IMR-90 (cell line): ENCODE data around the gene CXorf65. TPM values are rescaled to one million over a fixed set of nuclear protein-coding genes. Genes with fewer than 3 reads are reported as not detected.

ENCODE experiments used
- ATAC-seq: fragments of 200-7000 bp; cut with Tn5 transposase; 2 replicates; pipeline ENCODE4 v1.9.1; 2020; ENCODE audit warnings: low read depth, mild to moderate bottlenecking, moderate library complexity
- BruUV-seq: library from RNA; stranded (reverse); fragments of 400-500 nt; replicated peaks from 2 replicates; lab custom pipeline; 2021; lab: Mats Ljungman, UMichigan
- CTCF ChIA-PET: fragments of 300-600 bp; formaldehyde crosslinking; extraction: SDS; loops from one replicate; lab custom pipeline; 2021; ENCODE audit warnings: antibody characterized with exemption; lab: Yijun Ruan, JAX
- POLR2A ChIA-PET: fragments of 300-600 bp; sonication (Branson Sonifier 250); formaldehyde crosslinking; loops from one replicate; lab custom pipeline; 2022; ENCODE audit warnings: antibody characterized with exemption; ENCODE audit not compliant: unreplicated experiment; lab: Charles Lee
- DNase-seq: peaks from one replicate; pipeline ENCODE4 v3.0.0; 2013
- H2AFZ ChIP-seq: replicated peaks from 2 replicates; pipeline ENCODE3; 2013; ENCODE audit warnings: low read length, mild to moderate bottlenecking; ENCODE audit not compliant: poor library complexity
- H2AK5ac ChIP-seq: 2 replicates; pipeline ENCODE4 v1.6.1; 2013; ENCODE audit warnings: low read depth, low read length, inconsistent platforms
- H2AK9ac ChIP-seq: replicated peaks from 2 replicates; pipeline ENCODE3; 2013; ENCODE audit warnings: mild to moderate bottlenecking, low read depth, low read length, moderate library complexity; ENCODE audit not compliant: poor library complexity
- H2BK120ac ChIP-seq: 2 replicates; pipeline ENCODE4 v1.6.1; 2013; ENCODE audit warnings: low read depth, low read length, inconsistent platforms
- H2BK15ac ChIP-seq: 3 replicates; pipeline ENCODE4 v1.6.1; 2013; ENCODE audit warnings: low read depth, low read length, inconsistent platforms
- H2BK20ac ChIP-seq: 2 replicates; pipeline ENCODE4 v1.6.1; 2013; ENCODE audit warnings: low read depth, mild to moderate bottlenecking, inconsistent platforms, low read length, moderate library complexity
- H2BK5ac ChIP-seq: 2 replicates; pipeline ENCODE4 v1.6.1; 2013; ENCODE audit warnings: mild to moderate bottlenecking, low read depth, low read length, inconsistent platforms; ENCODE audit not compliant: poor library complexity, severe bottlenecking
- H3K14ac ChIP-seq: replicated peaks from 2 replicates; pipeline ENCODE4 v1.6.1; 2013; ENCODE audit warnings: low read depth, low read length, inconsistent platforms
- H3K18ac ChIP-seq: 2 replicates; pipeline ENCODE4 v1.6.1; 2013; ENCODE audit warnings: low read depth, low read length, control low read depth
- H3K23ac ChIP-seq: 2 replicates; pipeline ENCODE4 v1.6.1; 2013; ENCODE audit warnings: low read depth, low read length, inconsistent platforms
- H3K27ac ChIP-seq: 2 replicates; pipeline ENCODE4 v1.5.1; 2013; ENCODE audit warnings: mild to moderate bottlenecking, control low read depth, low read length; ENCODE audit not compliant: insufficient read depth
- H3K27me3 ChIP-seq: 2 replicates; pipeline ENCODE4 v1.6.1; 2013; ENCODE audit warnings: low read length; ENCODE audit not compliant: control insufficient read depth, insufficient read depth
- H3K36me3 ChIP-seq: 2 replicates; pipeline ENCODE4 v1.6.1; 2013; ENCODE audit warnings: low read length, mixed read lengths; ENCODE audit not compliant: control insufficient read depth, insufficient read depth
- H3K4ac ChIP-seq: 2 replicates; pipeline ENCODE4 v1.6.1; 2013; ENCODE audit warnings: low read depth, low read length, inconsistent platforms
- H3K4me1 ChIP-seq: 2 replicates; pipeline ENCODE4 v1.6.1; 2013; ENCODE audit warnings: low read length, mixed read lengths; ENCODE audit not compliant: control insufficient read depth, insufficient read depth
- H3K4me2 ChIP-seq: 2 replicates; pipeline ENCODE4 v1.6.1; 2013; ENCODE audit warnings: low read depth, mild to moderate bottlenecking, control low read depth, low read length, moderate library complexity
- H3K4me3 ChIP-seq: 2 replicates; pipeline ENCODE4 v1.5.1; 2013; ENCODE audit warnings: low read depth, mild to moderate bottlenecking, control low read depth, low read length, moderate library complexity; ENCODE audit not compliant: insufficient read depth
- H3K56ac ChIP-seq: 2 replicates; pipeline ENCODE4 v1.6.1; 2013; ENCODE audit warnings: low read length, inconsistent platforms; ENCODE audit not compliant: insufficient read depth; ENCODE audit errors: extremely low read depth
- H3K79me1 ChIP-seq, 2 experiments: 2 replicates each; pipeline ENCODE4 v1.6.1; 2013; ENCODE audit warnings: low read length in 2 of 2, inconsistent platforms in 1 of 2, low read depth in 1 of 2
- H3K9ac ChIP-seq: 2 replicates; pipeline ENCODE4 v1.6.1; 2013; ENCODE audit warnings: low read depth, low read length, control low read depth
- H3K9me1 ChIP-seq: 2 replicates; pipeline ENCODE4 v1.6.1; 2013; ENCODE audit warnings: low read length, inconsistent platforms; ENCODE audit not compliant: insufficient read depth
- H3K9me3 ChIP-seq: 2 replicates; pipeline ENCODE4 v1.6.1; 2013; ENCODE audit warnings: low read length; ENCODE audit not compliant: control insufficient read depth, insufficient read depth
- H4K20me1 ChIP-seq: 2 replicates; pipeline ENCODE4 v1.6.1; 2013; ENCODE audit warnings: low read length, inconsistent platforms; ENCODE audit not compliant: insufficient read depth
- H4K5ac ChIP-seq: 2 replicates; pipeline ENCODE4 v1.6.1; 2013; ENCODE audit warnings: mild to moderate bottlenecking, low read depth, low read length, control low read depth
- H4K8ac ChIP-seq, 2 experiments: 2 replicates each; pipeline ENCODE4 v1.6.1; 2013; ENCODE audit warnings: low read depth in 2 of 2, low read length in 2 of 2, control low read depth in 1 of 2, inconsistent platforms in 1 of 2
- H4K91ac ChIP-seq: 2 replicates; pipeline ENCODE4 v1.6.1; 2013; ENCODE audit warnings: low read depth, low read length, inconsistent platforms; ENCODE audit not compliant: insufficient read depth
- CEBPB ChIP-seq: IDR thresholded peaks from 2 replicates; pipeline ENCODE4 v1.6.1; 2012; ENCODE audit warnings: low read depth, low read length, improper control_type of control experiment
- WGBS, 2 experiments: methylation state at CpG; one replicate each; pipeline versions ENCODE4 v1.1.5 to v1.1.7; 2013; ENCODE audit warnings: missing lambda C conversion rate in 2 of 2; ENCODE audit not compliant: insufficient read length in 1 of 2; ENCODE audit errors: extremely low coverage in 2 of 2; 5-methylcytosine and 5-hydroxymethylcytosine counted together
- dilution Hi-C: fragments of 300-500 bp; cut with HindIII; formaldehyde crosslinking; loops from one replicate; pipeline ENCODE4 v1.14.3; 2018; ENCODE audit warnings: low sequenced_read_pairs; ENCODE audit not compliant: unreplicated experiment
- in situ Hi-C: fragments of 300-500 bp; cut with MboI; formaldehyde crosslinking; loops from 3 replicates; pipeline ENCODE4 v1.14.3; 2019; ENCODE audit warnings: low sequenced_read_pairs, inconsistent platforms, mixed read lengths
- intact Hi-C: fragments of 100-400 bp; cut with micrococcal nuclease; formaldehyde crosslinking; loops from 2 replicates; pipeline ENCODE4 v1.10.0; 2022
- polyA plus RNA-seq, 3 experiments: library from polyadenylated mRNA; depleted of rRNA; stranded (reverse); fragments of >200 nt; gene quantifications; 2 replicates each; pipeline ENCODE4 v1.2.3, GENCODE V29; 2012; ENCODE audit warnings: low replicate concordance in 1 of 3
- total RNA-seq: library from RNA; depleted of rRNA; stranded (reverse); fragments of >200 nt; gene quantifications from 2 replicates; pipeline ENCODE4 v1.2.3, GENCODE V29; 2012
- TF ChIP-seq, protein P1 (sequence below): fragments of 150-350 bp; IDR thresholded peaks from 2 replicates; pipeline ENCODE4 v1.6.1; 2017; ENCODE audit warnings: mild to moderate bottlenecking, antibody characterized with exemption, low read length, low read depth

Gene CXorf65
- total and polyA plus RNA-seq, 2 of the 4 experiments (the other 2 are of a cell fraction) = not detected

DNA sequence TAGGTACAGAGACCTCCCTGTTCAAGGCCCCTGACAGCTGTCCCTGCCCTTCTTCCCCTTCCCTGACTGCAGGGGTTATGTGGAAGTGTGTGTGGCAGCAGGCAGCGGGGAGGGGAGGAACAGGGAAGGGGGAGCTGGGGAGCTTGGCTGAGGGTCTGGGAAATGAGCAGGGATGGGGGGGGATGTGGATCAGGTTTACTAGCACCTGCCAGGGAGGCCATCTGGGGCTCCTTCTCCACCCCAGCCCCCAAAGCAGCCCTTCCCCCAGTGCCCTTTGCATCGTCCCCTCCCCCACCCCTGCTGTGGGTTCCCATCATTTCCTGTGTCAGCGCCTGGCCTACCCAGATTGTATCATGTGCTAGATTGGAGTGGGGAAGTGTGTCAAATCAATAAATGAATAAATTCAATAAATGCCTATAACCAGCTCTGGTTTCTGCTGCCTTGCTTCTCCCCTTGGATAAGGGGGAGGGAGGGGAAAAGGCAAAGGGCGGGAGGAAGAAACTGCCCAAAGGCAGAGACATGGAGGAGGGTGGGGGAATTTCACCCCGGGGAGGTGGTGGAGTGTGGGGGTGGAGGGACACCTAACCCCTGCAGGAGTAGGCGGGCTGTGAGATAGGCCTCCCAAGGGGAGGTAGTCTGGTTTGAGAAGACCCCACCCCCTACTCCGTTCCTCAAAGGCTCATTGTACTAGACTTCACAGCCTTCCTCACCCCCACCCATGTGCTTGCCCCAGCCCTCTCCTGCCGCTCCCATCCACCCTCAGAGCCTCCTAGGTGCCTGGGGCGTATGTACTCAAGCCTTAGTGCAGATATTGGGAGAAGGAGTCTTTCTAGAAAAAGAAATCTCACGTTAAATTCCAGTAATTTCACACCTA is 3.2 kb downstream of the CXorf65 start (continued):
- TF ChIP-seq, protein P1, sequence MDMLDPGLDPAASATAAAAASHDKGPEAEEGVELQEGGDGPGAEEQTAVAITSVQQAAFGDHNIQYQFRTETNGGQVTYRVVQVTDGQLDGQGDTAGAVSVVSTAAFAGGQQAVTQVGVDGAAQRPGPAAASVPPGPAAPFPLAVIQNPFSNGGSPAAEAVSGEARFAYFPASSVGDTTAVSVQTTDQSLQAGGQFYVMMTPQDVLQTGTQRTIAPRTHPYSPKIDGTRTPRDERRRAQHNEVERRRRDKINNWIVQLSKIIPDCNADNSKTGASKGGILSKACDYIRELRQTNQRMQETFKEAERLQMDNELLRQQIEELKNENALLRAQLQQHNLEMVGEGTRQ = no peak

DNA sequence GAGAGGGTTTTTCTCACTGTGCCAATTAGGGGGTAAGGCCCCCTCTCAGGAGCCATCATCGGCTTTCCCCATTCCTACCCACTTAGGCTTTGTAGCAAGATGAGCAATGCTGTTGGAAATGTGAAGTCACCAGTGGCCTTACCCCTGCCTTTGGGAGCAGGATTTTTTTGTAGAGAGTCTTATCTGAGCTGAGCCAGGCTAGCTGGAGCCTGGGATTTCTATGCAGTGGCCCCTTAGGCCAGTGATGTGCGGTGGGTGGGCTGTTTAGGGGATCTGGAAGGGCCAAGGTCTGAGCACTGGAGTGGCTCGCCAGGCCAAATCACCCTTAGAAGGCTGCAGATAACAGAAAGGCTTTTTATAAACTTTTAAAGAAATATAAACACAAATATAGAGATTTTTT is 4.2 kb downstream of the CXorf65 start:
- no peak overlapping the region for H3K9ac ChIP-seq
- H3K23ac ChIP-seq = no peak overlapping the region
- H3K14ac ChIP-seq = no peak overlapping the region
- no peak overlapping the region for H2AK5ac ChIP-seq
- H3K9me1 ChIP-seq = no peaks in the 10 kb centered on the region
- intact Hi-C loops (no loop called here), dilution Hi-C loops (no loop called here), in situ Hi-C loops (no loop called here)
- no peak overlapping the region for H4K91ac ChIP-seq
- H2BK15ac ChIP-seq = no peak overlapping the region
- H3K27ac ChIP-seq = no peak overlapping the region
- no peaks in the 10 kb centered on the region for H3K79me1 ChIP-seq
- TF ChIP-seq CEBPB = no peak
- no peak overlapping the region for H3K56ac ChIP-seq
- H3K4me1 ChIP-seq = no peaks in the 10 kb centered on the region
- no peak overlapping the region for H4K5ac ChIP-seq
- H2BK120ac ChIP-seq = no peak overlapping the region
- ChIA-PET POLR2A (no interaction called here), CTCF (no interaction called here)
- no peaks in the 10 kb centered on the region for H4K20me1 ChIP-seq
- H3K4ac ChIP-seq = no peak overlapping the region
- no peaks in the 10 kb centered on the region for H3K36me3 ChIP-seq
- no peak overlapping the region for H2BK20ac ChIP-seq
- no peak overlapping the region for H3K4me3 ChIP-seq
- no peak overlapping the region for H4K8ac ChIP-seq
- no peak overlapping the region for H2BK5ac ChIP-seq
- DNase-seq (no peak), ATAC-seq (no peak)
- H3K18ac ChIP-seq = no peak overlapping the region
- no TSS peak for BruUV-seq
- H2AFZ ChIP-seq = no peak overlapping the region
- peaks cover 18% of the 10 kb centered on the region for H3K27me3 ChIP-seq
- H3K4me2 ChIP-seq = no peak overlapping the region
- H2AK9ac ChIP-seq = no peak overlapping the region
- no peaks in the 10 kb centered on the region for H3K9me3 ChIP-seq
- WGBS, 2 experiments = no CpG with 5 or more reads among the region's 3 CpGs
